NCI-H128 (cell line): Measurements from ENCODE around the gene TNFRSF9.
"Not testable (repeated sequence)": the region's sequence is repeated elsewhere in the genome, so short reads cannot be mapped to it uniquely, and the experiment has no call there.

Experiments
- DNase-seq: peaks from one replicate; lab custom pipeline; 2025; ENCODE audit not compliant: unreplicated experiment; lab: John Stamatoyannopoulos, UW

The TNFRSF9 gene

GRCh38 chr1:7961216-7962013 is 20.8 kb upstream of the TNFRSF9 start, which contains the start of gene PARK7:
TSS of gene PARK7 (plus strand) at chr1:7961711. CDS start at chr1:7962786, 1,075 bp downstream.
- peak; percentile 99 for DNase-seq

- DNase-seq: no peak
Observed at GRCh38 chr1:7960867-7961215, 20.2 kb upstream of the TNFRSF9 start.

GRCh38 chr1:7960165-7960564 is 19.5 kb upstream of the TNFRSF9 start:
- DNase-seq: no peak

GRCh38 chr1:7956218-7957032 is 15.8 kb upstream of the TNFRSF9 start:
- no peak for DNase-seq

- DNase-seq: no peak
Observed at GRCh38 chr1:7954683-7955082, 14.0 kb upstream of the TNFRSF9 start.

- peak; percentile 87 for DNase-seq
Observed at GRCh38 chr1:7953850-7954609, 13.4 kb upstream of the TNFRSF9 start.

GRCh38 chr1:7952791-7953190 is 12.2 kb upstream of the TNFRSF9 start:
- DNase-seq: not testable (repeated sequence)

GRCh38 chr1:7948960-7949359 is 8.3 kb upstream of the TNFRSF9 start:
- no peak for DNase-seq

- DNase-seq: no peak
Observed at GRCh38 chr1:7943251-7943650, 2.6 kb upstream of the TNFRSF9 start.

- no peak for DNase-seq
Observed at GRCh38 chr1:7942214-7942921, 1.7 kb upstream of the TNFRSF9 start.

- DNase-seq: no peak
Observed at GRCh38 chr1:7941437-7941793, 776 bp upstream of the TNFRSF9 start.

- no peak for DNase-seq
Observed at GRCh38 chr1:7940034-7940433, 605 bp downstream of the TNFRSF9 start.

- DNase-seq: no peak
Observed at GRCh38 chr1:7938070-7938469, 2.6 kb downstream of the TNFRSF9 start.

GRCh38 chr1:7932524-7933138 is 8.0 kb downstream of the TNFRSF9 start:
- DNase-seq: no peak

GRCh38 chr1:7931446-7931812 is 9.2 kb downstream of the TNFRSF9 start:
- no peak for DNase-seq

GRCh38 chr1:7930645-7931445 is 9.8 kb downstream of the TNFRSF9 start:
- DNase-seq: no peak

- no peak for DNase-seq
Observed at GRCh38 chr1:7929637-7930036, 11.0 kb downstream of the TNFRSF9 start.

- DNase-seq: no peak
Observed at GRCh38 chr1:7928247-7928646, 12.4 kb downstream of the TNFRSF9 start.

- DNase-seq: not testable (repeated sequence)
Observed at GRCh38 chr1:7927061-7927460, 13.6 kb downstream of the TNFRSF9 start.

GRCh38 chr1:7922301-7922700 is 18.3 kb downstream of the TNFRSF9 start:
- no peak for DNase-seq
